Measurements from ENCODE around the gene COL4A5.
"Not testable (repeated sequence)": the region's sequence is repeated elsewhere in the genome, so short reads cannot be mapped to it uniquely, and the experiment has no call there.

DNA sequence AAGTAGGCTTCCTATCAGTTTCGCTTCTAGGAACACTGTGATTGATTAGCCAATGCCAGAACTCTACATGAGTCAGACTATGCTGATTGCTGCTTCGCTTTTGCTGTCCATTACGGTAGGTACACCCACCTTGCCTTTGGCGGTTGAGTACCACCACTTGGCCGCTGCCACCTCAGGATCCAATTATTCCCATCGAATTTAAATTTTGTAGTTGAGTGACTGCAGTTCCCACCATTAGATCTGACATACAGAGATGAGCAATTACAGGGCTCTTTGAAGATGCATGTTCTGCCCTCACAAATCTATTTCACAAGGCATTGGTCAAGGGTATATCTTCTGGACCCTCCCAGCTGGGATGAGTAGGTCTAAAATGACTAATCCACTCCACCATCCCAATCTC lies 41.9 kb downstream of the COL4A5 start:
- TF ChIP-seq, protein P1, sequence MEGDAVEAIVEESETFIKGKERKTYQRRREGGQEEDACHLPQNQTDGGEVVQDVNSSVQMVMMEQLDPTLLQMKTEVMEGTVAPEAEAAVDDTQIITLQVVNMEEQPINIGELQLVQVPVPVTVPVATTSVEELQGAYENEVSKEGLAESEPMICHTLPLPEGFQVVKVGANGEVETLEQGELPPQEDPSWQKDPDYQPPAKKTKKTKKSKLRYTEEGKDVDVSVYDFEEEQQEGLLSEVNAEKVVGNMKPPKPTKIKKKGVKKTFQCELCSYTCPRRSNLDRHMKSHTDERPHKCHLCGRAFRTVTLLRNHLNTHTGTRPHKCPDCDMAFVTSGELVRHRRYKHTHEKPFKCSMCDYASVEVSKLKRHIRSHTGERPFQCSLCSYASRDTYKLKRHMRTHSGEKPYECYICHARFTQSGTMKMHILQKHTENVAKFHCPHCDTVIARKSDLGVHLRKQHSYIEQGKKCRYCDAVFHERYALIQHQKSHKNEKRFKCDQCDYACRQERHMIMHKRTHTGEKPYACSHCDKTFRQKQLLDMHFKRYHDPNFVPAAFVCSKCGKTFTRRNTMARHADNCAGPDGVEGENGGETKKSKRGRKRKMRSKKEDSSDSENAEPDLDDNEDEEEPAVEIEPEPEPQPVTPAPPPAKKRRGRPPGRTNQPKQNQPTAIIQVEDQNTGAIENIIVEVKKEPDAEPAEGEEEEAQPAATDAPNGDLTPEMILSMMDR (IDR thresholded peaks at IDR 0.05; ENCODE audit: poor library complexity): not testable (repeated sequence)
- not testable (repeated sequence) for TF ChIP-seq EZH2 (IDR thresholded peaks at IDR 0.05; ENCODE audit: borderline replicate concordance); EZH2phosphoT487 (IDR thresholded peaks at IDR 0.05; ENCODE audit: low read depth, severe bottlenecking, unreplicated experiment)
